Activated CD4-positive, alpha-beta T cell treated with anti-CD3 and anti-CD28 coated beads for 24 hours (primary cell): ENCODE results near the gene CEL.

Experiments
- DNase-seq, 2 donors: peaks; one replicate each; pipeline ENCODE4 v3.0.0-alpha.2; 2020; ENCODE audit warnings: low read depth in 2 of 2

CEL gene

GRCh38 chr9:133117271-133118178 is 55.7 kb downstream of the CEL start:
- DNase-seq: no peak

- DNase-seq: no peak
Observed at GRCh38 chr9:133118179-133118520, 56.4 kb downstream of the CEL start.

GRCh38 chr9:133118568-133118967 is 56.8 kb downstream of the CEL start:
- no peak for DNase-seq

- no peak for DNase-seq
Observed at GRCh38 chr9:133119103-133119845, 57.5 kb downstream of the CEL start.

GRCh38 chr9:133119846-133120500 is 58.2 kb downstream of the CEL start:
- no peak for DNase-seq

- DNase-seq: no peak
Observed at GRCh38 chr9:133120501-133121197, 58.9 kb downstream of the CEL start.
